H1 (cell line): ENCODE results near the gene SNX32.

Experiments used
- FOSL1 ChIP-seq: IDR thresholded peaks from 2 replicates; pipeline ENCODE4 v1.6.1; 2011; ENCODE audit warnings: mild to moderate bottlenecking, low read depth, low read length, moderate library complexity; ENCODE audit not compliant: insufficient read depth
- GABPA ChIP-seq: IDR thresholded peaks from 2 replicates; pipeline ENCODE4 v1.6.1; 2011; ENCODE audit warnings: mild to moderate bottlenecking, low read length, moderate library complexity, borderline replicate concordance; ENCODE audit not compliant: insufficient read depth
- PHF8 ChIP-seq: fragments of 200-600 bp; sonication (generic); conservative IDR thresholded peaks from 2 replicates; pipeline ENCODE4 v1.7.1; 2012; ENCODE audit warnings: low read depth, mild to moderate bottlenecking, inconsistent platforms, low read length, moderate library complexity
- POLR2A ChIP-seq, 2 experiments: IDR thresholded peaks; 1 replicate in 1 of 2; 2 replicates in 1 of 2; pipeline ENCODE4 v1.6.1; 2011; ENCODE audit warnings: low read depth in 2 of 2, low read length in 2 of 2, mild to moderate bottlenecking in 2 of 2; ENCODE audit errors: control extremely low read depth in 1 of 2
- RAD21 ChIP-seq, 2 experiments: IDR thresholded peaks in 1 of 2; conservative IDR thresholded peaks in 1 of 2; 2 replicates each; pipeline ENCODE4 v1.6.1; 2011; ENCODE audit warnings: low read depth in 2 of 2, low read length in 2 of 2, improper control_type of control experiment in 1 of 2, inconsistent platforms in 1 of 2, mild to moderate bottlenecking in 1 of 2, moderate library complexity in 1 of 2
- SP2 ChIP-seq: IDR thresholded peaks from 2 replicates; pipeline ENCODE4 v1.6.1; 2012; ENCODE audit warnings: mild to moderate bottlenecking, low read length, inconsistent platforms
- YY1 ChIP-seq: IDR thresholded peaks from 2 replicates; pipeline ENCODE4 v1.6.1; 2011; ENCODE audit warnings: low read depth, mild to moderate bottlenecking, low read length
- TF ChIP-seq, protein P1 (sequence below), 3 experiments: IDR thresholded peaks; 1 replicate in 2 of 3; 2 replicates in 1 of 3; pipeline versions ENCODE4 v1.5.1 to v1.6.1; 2011; ENCODE audit warnings: low read length in 3 of 3, mild to moderate bottlenecking in 3 of 3, inconsistent platforms in 2 of 3, low read depth in 1 of 3, moderate library complexity in 1 of 3; ENCODE audit not compliant: insufficient read depth in 1 of 3; ENCODE audit errors: control extremely low read depth in 1 of 3

GRCh38 chr11:65894034-65894591 lies 60.4 kb downstream of the SNX32 start:
- no peak for TF ChIP-seq GABPA
- TF ChIP-seq FOSL1, result no peak
- no peak for TF ChIP-seq PHF8
- TF ChIP-seq, protein P1, sequence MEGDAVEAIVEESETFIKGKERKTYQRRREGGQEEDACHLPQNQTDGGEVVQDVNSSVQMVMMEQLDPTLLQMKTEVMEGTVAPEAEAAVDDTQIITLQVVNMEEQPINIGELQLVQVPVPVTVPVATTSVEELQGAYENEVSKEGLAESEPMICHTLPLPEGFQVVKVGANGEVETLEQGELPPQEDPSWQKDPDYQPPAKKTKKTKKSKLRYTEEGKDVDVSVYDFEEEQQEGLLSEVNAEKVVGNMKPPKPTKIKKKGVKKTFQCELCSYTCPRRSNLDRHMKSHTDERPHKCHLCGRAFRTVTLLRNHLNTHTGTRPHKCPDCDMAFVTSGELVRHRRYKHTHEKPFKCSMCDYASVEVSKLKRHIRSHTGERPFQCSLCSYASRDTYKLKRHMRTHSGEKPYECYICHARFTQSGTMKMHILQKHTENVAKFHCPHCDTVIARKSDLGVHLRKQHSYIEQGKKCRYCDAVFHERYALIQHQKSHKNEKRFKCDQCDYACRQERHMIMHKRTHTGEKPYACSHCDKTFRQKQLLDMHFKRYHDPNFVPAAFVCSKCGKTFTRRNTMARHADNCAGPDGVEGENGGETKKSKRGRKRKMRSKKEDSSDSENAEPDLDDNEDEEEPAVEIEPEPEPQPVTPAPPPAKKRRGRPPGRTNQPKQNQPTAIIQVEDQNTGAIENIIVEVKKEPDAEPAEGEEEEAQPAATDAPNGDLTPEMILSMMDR (IDR thresholded peaks at IDR 0.05; ENCODE audit: control extremely low read depth in 1 of 3, insufficient read depth in 1 of 3, low read depth in 1 of 3, low read length in 3 of 3), result no peak
- no peak for TF ChIP-seq SP2
- TF ChIP-seq YY1, result no peak
- no peak; a peak in 1 of 3 replicates for TF ChIP-seq POLR2A (IDR thresholded peaks at IDR 0.05; ENCODE audit: control extremely low read depth in 1 of 2, low read depth in 2 of 2, low read length in 2 of 2)
- no peak for TF ChIP-seq RAD21 (IDR thresholded peaks at IDR 0.05 in 1 of 2, conservative IDR thresholded peaks at IDR 0.05 in 1 of 2; ENCODE audit: low read depth in 2 of 2, low read length in 2 of 2)
